SIG-M5 treated with dmso at 0.1 percent for 504 hours (cell line): ENCODE measurements around the gene CLEC9A.

Experiments used
- DNase-seq: peaks from one replicate; lab custom pipeline; 2025; ENCODE audit not compliant: unreplicated experiment; lab: John Stamatoyannopoulos, UW

The CLEC9A gene

GRCh38 chr12:10102322-10102721 lies 71.8 kb downstream of the CLEC9A start:
- DNase-seq, result peak; percentile 92

- no peak for DNase-seq
Measured at GRCh38 chr12:10110256-10110844, 79.9 kb downstream of the CLEC9A start.

- DNase-seq, result no peak
Measured at GRCh38 chr12:10111451-10111850, 81.0 kb downstream of the CLEC9A start.

- no peak for DNase-seq
Measured at GRCh38 chr12:10113075-10113474, 82.6 kb downstream of the CLEC9A start.

GRCh38 chr12:10113920-10114319 lies 83.4 kb downstream of the CLEC9A start:
- no peak for DNase-seq

- DNase-seq, result no peak
Measured at GRCh38 chr12:10115311-10115710, 84.8 kb downstream of the CLEC9A start.
